Left ventricle myocardium inferior (tissue), 1 donor: Measurements from ENCODE around the gene TMEM150B. TPM values are rescaled to one million over a fixed set of nuclear protein-coding genes. Genes with fewer than 3 reads are reported as not detected.

Source experiments
- DNase-seq: peaks from one replicate; pipeline ENCODE4 v3.0.0-alpha.2; 2020
- H3K27ac ChIP-seq: fragments of 200-600 bp; replicated peaks from 2 replicates; pipeline ENCODE4 v1.8.0; 2021
- H3K27me3 ChIP-seq: fragments of 200-600 bp; 2 replicates; pipeline ENCODE4 v1.8.0; 2021; ENCODE audit warnings: low read depth
- H3K36me3 ChIP-seq: fragments of 200-600 bp; 2 replicates; pipeline ENCODE4 v1.8.0; 2021
- H3K4me1 ChIP-seq: fragments of 200-600 bp; 2 replicates; pipeline ENCODE4 v1.8.0; 2021
- H3K4me3 ChIP-seq: fragments of 200-600 bp; 2 replicates; pipeline ENCODE4 v1.8.0; 2021; ENCODE audit warnings: mild to moderate bottlenecking, moderate library complexity
- H3K9me3 ChIP-seq: fragments of 200-600 bp; replicated peaks from 2 replicates; pipeline ENCODE4 v1.8.0; 2021
- intact Hi-C: fragments of 100-400 bp; cut with micrococcal nuclease; formaldehyde crosslinking; loops from one replicate; pipeline ENCODE4 v1.11.0; 2022
- total RNA-seq: library from RNA; stranded (reverse); fragmentation: NEBNext Ultra II Directional; extraction: Animal tissue kit (Norgen Biotek cat#: 25700); gene quantifications from one replicate; pipeline ENCODE4 v1.2.1, GENCODE V29; 2021
- TF ChIP-seq, protein P1 (sequence below): fragments of 200-600 bp; IDR thresholded peaks from 2 replicates; pipeline ENCODE4 v1.8.0; 2021; ENCODE audit warnings: antibody characterized with exemption, mild to moderate bottlenecking, borderline replicate concordance
- donor health status: DM: no; HTN: yes; CAD: no; lungs with severe emphysema.

Gene TMEM150B
- total RNA-seq, 1 donor from 2014 or later = 2.0 TPM

DNA sequence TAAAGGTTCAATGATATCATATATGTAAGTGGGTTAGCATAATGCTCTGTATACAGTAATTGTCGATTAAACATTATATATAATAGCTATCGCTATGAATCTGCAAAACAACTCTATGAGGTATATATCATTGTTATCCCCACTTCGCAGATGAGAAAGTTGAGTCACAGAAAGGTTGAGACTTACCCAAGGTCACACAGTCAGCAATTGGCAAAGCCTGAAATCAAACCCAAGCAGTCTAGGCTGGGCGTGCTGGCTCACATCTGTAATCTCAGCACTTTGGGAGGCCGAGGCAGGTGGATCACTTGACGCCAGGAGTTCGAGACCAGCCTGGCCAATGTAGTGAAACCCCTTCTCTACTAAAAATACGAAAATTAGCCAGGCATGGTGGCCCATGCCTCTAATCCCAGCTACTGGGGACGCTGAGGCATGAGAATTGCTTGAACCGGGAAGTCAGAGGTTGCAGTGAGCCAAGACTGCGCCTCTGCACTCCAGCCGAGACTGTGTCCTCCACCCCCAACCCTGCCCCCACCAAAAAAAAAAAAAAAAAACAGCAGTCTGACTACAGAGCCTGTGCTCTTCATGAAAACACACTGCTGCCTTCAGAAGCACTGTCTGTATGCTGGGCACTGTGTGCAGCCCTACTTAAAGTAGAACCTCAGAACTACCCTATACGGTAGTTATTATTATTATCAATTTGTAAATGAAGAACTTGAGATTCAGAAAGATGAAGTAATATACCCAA, 46.6 kb downstream of the TMEM150B start:
- no peak overlapping the region for H3K27ac ChIP-seq
- intact Hi-C loops = no loop called here

DNA sequence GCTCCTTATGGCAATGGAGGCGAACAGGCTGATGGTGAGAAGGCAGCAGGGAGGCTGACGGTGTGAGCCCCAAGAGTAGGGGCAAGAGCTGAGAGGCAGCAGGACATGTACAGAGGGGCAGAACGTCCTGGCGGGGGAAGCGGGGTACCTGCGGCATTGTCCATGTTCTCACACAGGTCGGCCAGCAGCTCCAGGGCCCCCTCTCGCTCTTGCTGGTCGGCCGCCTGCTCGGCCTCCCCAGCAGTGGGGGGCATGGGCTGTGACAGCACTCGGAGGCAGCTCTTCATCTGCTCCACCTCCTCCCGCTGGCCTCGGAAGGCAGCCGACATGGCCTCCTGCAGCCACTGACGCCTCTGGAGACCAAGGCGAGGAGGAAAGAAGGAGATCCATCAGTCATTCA, 47.6 kb downstream of the TMEM150B start:
- DNase-seq = no peak
- peaks cover 17% of the 10 kb centered on the region for H3K4me1 ChIP-seq
- H3K9me3 ChIP-seq = no peaks in the 10 kb centered on the region
- H3K36me3 ChIP-seq = peaks cover 42% of the 10 kb centered on the region
- TF ChIP-seq, protein P1, sequence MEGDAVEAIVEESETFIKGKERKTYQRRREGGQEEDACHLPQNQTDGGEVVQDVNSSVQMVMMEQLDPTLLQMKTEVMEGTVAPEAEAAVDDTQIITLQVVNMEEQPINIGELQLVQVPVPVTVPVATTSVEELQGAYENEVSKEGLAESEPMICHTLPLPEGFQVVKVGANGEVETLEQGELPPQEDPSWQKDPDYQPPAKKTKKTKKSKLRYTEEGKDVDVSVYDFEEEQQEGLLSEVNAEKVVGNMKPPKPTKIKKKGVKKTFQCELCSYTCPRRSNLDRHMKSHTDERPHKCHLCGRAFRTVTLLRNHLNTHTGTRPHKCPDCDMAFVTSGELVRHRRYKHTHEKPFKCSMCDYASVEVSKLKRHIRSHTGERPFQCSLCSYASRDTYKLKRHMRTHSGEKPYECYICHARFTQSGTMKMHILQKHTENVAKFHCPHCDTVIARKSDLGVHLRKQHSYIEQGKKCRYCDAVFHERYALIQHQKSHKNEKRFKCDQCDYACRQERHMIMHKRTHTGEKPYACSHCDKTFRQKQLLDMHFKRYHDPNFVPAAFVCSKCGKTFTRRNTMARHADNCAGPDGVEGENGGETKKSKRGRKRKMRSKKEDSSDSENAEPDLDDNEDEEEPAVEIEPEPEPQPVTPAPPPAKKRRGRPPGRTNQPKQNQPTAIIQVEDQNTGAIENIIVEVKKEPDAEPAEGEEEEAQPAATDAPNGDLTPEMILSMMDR = no peak
- H3K4me3 ChIP-seq = no peak overlapping the region
- H3K27ac ChIP-seq = no peak overlapping the region
- intact Hi-C loops = no loop called here
- no peaks in the 10 kb centered on the region for H3K27me3 ChIP-seq

More for the DNA sequence above, 46.6 kb downstream of the TMEM150B start:
- no peak for DNase-seq
- Histone ChIP-seq H3K9me3 (no peaks in the 10 kb centered on the region), H3K4me1 (peaks cover 17% of the 10 kb centered on the region), H3K4me3 (peak overlapping the region; percentile 77), H3K27me3 (peaks cover under 1% of the 10 kb centered on the region), H3K36me3 (peaks cover 31% of the 10 kb centered on the region)
- TF ChIP-seq, protein P1 = no peak

DNA sequence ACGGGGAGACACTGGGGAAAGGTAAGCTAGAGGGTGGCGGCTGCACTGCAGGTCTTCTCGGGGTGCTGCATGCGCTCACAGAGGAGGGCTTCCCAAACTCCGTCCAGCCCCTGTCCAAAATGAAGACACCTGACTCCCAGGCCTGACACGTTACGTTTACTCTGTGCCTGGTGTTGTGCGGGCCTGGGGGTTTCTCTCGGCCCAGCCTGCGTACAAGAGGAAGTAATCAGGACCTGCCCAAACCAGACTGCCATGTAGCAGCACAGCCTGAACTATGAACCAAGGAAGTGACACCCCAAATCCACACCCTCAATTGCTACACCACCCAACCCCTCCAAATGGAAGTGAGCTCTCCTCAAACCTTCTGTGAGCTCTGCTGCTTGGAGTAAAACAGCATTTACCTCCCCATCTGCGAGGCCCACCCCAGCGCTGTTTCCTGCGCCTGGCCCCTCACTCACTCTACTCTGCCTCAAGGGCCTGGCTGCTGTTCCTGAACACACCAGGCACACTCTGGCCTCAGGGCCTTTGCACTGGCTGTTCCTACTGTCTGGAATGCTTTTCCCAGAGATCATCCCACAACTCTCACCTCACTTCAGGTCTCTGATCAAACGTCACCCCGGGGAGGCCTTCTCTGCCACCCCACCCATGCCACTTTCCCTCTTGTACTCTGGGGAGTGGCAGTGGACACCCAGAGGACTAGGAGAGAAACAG, 48.3 kb downstream of the TMEM150B start:
- intact Hi-C loops = no loop called here
- Histone ChIP-seq H3K36me3 (peaks cover 48% of the 10 kb centered on the region), H3K27me3 (no peaks in the 10 kb centered on the region), H3K4me1 (peaks cover 17% of the 10 kb centered on the region), H3K9me3 (no peaks in the 10 kb centered on the region), H3K27ac (no peak overlapping the region), H3K4me3 (no peak overlapping the region)
- DNase-seq = no peak
- TF ChIP-seq, protein P1 = no peak

DNA sequence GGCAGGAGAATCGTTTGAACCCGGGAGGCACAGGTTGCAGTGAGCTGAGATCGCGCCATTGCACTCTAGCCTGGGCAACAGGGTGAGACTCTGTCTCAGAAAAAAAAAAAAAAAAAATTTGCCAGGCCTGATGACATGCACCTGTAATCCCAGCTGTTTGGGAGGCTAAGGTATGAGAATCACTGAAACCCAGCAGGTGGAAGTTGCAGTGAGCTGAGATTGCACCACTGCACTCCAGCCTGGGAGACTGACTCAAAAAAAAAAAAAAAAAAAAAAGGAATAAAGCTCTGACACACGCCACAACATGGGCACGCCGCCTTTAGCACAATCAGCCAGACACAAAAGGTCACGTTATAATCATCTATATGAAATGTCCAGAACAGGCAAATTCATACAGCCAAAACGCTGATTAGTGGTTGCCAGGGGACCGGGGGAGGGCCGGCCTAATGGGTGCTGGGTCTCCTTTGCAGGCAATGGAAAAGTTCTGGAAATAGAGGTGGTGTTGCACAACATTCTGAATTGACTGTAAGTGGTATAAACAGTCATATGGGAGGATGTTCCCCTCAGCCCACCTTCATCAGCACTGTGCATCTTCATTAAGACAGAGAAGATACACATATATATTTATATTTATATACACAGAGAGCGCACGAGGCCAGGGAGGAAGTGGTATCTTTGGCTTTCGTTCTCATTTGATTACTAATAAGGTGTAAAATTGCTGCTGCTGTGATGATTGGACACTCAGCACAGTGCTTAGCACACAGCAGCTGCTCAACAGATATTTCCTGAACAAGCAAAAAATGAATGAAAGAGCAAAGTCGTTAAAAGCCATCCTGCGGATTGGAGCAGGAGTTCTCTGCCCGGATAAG, 49.1 kb downstream of the TMEM150B start:
- no peak overlapping the region for H3K4me3 ChIP-seq
- intact Hi-C loops = no loop called here
- H3K27me3 ChIP-seq = no peaks in the 10 kb centered on the region
- no peaks in the 10 kb centered on the region for H3K9me3 ChIP-seq
- TF ChIP-seq, protein P1 = no peak
- H3K36me3 ChIP-seq = peaks cover 50% of the 10 kb centered on the region
- H3K4me1 ChIP-seq = peaks cover 17% of the 10 kb centered on the region
- H3K27ac ChIP-seq = no peak overlapping the region
- DNase-seq = no peak

DNA sequence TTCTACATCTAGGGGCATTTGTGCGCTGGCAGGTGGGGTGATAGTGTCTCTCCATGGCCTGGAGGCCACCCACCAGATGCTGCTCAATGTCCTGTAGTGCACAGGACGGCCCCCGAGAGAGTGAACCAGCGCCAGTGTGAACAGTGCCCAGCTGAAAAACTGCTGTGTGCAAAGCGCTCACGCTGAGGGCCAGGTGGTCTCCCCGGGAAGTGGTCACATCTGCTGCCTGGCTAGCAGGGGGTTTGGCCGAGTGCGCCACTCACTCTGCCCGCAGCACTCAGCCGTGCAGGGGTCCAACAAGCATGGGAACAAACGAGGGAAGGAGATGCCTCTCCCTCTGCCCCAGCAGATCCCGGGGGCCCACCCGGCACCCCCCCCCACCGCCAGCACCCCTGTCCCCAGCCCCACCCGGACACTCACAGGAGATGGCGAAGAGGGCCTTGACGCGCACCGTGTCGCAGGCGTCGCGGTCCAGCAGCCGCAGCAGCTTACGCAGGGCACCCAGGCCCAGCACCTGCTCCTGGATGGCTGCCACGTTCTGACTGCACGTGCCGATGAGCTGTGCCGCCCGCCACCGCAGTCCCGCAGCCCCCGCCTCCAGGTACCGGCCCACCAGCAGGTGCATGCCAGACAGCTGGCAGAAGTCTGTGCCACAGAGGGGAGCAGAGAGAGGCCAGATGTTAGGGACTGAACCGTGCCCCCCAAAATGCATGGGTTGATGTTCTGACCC, 51.0 kb downstream of the TMEM150B start:
- Histone ChIP-seq H3K4me1 (peaks cover 4% of the 10 kb centered on the region), H3K27me3 (no peaks in the 10 kb centered on the region), H3K9me3 (no peaks in the 10 kb centered on the region), H3K4me3 (no peak overlapping the region), H3K27ac (no peak overlapping the region), H3K36me3 (peaks cover 59% of the 10 kb centered on the region)
- intact Hi-C loops = no loop called here
- TF ChIP-seq, protein P1 = no peak
- DNase-seq = no peak
